HG02798 (cell line): ENCODE results near the gene GRIA2.
"Not testable (repeated sequence)": the region's sequence is repeated elsewhere in the genome, so short reads cannot be mapped to it uniquely, and the experiment has no call there.

Experiments used
- ATAC-seq: cut with Tn5 transposase; IDR thresholded peaks from one replicate; pipeline ENCODE4 v1.9.1; 2021; ENCODE audit warnings: mild to moderate bottlenecking; ENCODE audit not compliant: unreplicated experiment, poor library complexity

GRIA2 gene

DNA sequence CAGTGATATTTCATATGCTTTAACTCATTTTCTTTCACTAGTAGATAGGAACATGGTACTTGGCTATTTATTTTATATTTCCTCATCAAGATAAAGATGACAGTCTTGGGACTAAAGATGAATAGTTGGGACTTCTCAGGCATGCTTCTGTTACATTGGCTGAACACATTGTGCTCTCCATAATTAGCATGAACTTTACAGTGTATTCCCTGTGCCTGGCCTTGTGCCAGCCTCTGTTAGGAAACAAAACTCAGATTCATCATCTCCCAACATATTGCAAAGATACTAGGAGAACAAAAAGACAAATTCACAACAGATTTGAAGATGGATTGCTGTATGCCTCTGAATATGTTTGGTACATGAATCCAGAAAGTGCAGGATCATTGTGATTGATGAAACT is 26.4 kb downstream of the GRIA2 start:
- ATAC-seq, result no peak

DNA sequence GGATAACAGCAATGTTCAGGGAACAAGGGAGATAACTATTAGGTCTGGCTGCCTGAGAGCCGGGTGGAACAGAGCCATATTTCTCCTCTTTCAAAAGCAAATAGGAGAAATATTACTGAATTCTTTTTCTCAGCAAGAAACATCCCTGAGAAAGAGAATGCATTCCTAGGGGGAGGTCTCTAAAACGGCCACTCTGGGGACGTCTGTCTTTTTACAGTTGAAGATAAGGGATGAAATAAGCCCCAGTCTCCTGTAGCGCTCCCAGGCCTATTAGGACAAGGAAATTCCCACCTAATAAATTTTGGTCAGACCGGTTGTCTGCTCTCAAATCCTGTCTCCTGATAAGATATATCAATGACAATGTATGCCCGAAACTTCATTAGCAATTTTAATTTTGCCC is 37.6 kb downstream of the GRIA2 start:
- ATAC-seq, result not testable (repeated sequence)

DNA sequence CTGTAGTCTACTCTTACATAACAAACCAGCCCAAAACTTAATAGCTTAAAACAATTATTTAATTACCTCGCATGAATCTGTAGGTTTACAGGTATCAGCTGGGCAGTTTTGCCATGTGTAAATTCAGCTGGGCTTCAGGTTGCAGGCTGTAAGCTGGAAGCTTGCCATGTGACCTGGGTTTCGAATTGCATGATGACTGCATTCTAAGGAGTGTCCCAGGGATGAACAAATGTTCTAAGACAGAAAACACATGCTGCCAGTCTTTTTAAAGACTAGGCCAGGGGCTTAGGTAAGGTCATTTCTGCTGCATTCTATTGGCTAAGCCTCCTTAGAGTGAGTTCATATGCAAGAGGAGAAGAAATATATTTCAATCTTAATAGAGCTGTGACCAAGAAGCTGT is 44.8 kb downstream of the GRIA2 start:
- ATAC-seq, result no peak

DNA sequence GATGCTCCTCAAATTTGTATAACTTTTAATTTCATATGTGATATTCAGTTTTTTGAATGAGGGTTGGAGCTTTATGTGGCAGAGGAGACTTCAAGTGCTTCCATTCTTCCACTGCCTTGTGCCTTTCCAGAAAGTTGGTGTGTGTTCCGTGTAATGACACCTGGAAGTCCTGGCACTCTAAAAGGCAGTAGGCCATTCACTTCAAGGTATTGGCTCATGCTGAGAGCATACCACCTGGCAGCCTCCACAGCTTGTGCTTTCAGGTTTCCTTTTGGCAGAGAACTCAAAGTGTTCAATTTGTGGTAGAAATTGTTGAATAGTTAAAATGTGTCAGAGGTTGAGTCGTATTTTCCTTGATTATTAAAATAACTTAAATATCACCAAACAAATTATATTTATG is 49.6 kb downstream of the GRIA2 start:
- ATAC-seq, result no peak

DNA sequence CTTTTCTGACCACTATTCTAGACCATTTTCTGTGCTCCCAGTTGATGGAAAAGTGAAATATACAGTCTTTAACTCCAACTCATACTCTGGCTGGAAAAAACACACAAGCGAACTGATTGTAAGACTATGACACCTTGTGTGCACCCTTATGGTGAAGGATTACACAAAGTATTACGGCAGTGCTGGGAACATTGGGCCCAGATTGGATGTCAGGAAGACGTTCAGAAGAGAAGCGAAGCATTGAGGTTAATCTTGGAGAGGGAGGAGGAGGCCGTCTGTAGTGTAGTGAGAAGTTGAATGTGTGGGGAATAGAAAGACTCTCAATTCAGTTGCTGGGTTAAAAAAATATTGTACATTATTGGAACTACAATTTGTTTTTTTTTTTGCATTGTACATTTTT is 50.0 kb downstream of the GRIA2 start:
- no peak for ATAC-seq

DNA sequence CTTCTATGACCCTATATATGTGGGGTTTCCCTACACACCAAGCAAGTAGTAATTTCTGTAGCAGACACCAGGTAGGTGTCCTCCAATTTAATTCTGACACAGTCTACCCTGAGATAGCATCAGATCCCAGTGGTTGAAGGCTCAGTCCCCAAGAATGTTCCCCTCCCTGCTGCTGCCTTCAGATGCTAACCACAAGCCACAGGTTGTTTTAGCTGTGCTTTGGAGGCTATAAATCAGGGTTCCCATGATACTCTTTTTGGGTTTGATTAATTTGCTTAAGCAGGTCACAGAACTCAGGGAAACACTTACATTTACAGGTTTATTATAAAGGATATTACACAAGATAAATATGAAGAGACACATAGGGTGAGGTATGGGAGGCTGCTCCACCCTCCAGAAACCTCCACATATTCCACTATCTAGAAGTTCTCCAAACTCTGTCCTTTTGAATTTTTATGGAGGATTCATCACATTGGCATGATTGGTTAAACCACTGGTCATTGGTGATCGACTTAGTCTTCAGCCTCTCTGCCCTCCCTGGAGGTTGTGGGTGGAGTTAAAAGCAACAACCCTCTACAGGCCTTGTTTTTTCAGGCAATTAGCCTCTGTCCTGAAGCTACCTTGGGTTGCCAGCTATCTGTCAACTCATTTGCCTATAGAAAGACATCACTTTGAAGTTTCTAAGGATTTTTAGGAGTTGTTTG is 50.8 kb downstream of the GRIA2 start:
- ATAC-seq, result no peak

DNA sequence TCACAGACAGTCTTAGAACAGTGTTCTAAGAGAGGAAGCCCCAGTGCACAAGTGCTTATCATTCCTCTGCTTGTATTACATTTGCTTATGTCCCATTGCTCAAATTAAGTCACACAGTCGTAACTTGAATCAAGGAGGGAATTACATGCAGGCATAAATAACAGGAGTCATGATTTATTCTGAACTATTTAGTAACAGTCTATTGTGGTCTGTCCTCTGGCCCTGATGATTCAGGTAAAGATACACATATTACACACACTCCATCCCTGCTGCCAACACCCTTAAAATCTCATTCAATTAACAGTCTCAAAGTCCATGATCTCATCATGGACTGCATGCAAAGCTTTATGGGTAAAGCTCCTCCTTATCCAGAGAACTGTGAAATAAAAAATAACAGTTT is 60.1 kb downstream of the GRIA2 start:
- no peak for ATAC-seq

DNA sequence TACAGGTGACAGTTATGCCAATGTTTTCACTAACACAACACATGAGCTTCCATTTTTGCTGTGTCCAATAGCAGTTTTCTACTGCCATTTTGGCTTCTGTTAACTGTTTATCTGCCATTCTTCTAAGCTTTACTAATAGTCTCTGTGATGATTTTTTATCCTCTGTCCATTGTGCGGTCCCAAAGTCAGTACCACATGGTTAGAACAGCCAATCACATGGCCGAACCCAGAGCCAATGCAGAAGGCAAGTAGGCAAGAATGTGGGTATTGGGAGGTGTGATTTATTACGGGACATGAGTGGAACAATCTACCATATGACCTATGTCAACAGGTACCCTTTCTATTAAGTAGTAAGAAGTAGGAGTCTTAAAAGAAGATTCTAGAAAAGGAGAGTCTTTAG is 61.5 kb downstream of the GRIA2 start:
- ATAC-seq, result no peak

DNA sequence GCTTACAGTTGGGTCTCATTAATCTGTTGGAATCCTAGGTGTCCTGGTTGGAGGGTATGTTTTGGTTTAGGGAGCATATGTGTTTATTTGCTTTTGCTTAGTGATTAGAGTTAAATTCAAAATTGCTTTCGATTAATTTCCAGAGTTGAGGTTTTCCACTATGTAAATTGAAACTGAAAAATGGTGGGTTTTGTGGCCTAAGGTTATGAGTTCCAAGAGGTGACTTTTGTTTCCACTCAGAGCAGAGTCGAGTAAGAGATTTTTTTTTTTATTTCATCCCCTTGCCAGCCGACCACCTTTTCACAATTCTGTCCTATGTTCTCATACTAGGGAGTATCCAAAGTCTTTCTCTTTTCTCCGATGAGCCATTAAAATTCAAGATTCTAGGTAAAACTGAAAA is 66.9 kb downstream of the GRIA2 start:
- no peak for ATAC-seq

DNA sequence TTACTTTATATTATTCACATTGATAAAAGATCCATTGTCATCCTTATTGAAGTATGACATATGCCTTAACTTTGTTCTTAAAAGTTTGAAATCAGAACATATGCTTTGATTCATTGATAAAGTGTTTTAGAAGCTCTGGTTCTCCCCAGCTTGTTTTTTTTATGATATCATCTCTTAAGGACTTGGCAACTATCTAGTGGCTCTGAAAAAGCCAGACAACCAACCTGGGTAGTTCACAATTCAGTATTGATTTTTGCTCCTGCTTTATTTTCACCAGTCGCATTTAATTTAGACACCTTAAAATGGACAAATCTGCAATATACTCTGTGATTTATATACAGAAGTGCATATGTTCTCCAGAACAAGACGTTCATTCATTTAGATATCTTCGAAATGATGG is 70.1 kb downstream of the GRIA2 start:
- no peak for ATAC-seq

DNA sequence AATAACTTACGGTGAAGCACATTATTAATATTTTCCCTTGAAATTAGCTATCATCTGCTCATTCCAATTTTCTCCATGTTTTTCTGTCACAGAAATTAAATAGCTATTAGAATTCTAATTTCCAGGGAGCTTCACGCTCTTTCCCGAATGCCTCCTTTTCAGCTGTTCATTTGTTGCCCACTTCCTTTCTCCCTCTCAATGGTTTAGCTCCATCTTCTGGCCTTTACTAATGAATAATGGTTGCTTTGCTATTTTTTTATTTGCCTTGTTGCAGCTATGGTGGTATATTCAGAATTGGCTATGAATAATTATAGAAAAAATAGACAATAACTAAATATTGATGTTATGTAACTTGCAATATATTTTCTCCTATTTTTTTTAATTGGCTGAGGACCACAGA is 70.5 kb downstream of the GRIA2 start:
- ATAC-seq, result no peak

DNA sequence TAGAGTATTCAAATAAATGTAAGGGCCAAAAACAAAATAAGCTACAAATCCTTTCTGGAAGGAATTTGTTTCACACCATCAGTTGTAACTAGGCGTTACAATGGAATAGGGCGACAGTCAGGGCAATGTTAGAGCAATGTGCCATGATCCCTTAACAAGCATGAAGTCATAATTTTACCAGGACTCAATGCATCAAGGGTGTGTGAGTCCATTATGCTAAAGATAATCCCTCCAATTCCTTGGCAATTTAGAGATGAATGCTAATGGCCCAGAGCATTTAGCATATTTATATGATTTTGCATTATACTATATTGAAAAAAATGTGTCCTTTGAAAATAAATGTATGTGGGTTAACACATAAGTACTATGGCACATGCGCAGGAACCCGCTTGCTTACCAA is 73.1 kb downstream of the GRIA2 start:
- ATAC-seq, result no peak

DNA sequence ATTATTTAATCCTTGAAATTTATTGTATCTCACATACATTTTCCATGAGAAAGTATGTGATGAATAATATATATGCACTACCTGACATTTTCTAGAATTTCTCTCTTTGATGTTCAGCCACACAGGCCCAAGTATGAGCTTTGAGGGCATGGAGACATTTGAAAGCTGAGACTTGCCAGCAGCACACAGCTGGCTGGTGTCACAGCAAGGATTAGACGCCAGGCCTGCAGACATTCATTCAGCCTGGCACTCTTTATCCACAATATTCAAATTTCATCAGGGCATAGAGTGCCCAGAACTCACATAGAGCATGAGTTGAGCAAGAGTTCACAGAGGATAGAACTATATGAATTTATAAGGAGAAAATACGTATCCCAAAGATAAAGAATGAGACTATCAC is 74.0 kb downstream of the GRIA2 start:
- ATAC-seq, result no peak

DNA sequence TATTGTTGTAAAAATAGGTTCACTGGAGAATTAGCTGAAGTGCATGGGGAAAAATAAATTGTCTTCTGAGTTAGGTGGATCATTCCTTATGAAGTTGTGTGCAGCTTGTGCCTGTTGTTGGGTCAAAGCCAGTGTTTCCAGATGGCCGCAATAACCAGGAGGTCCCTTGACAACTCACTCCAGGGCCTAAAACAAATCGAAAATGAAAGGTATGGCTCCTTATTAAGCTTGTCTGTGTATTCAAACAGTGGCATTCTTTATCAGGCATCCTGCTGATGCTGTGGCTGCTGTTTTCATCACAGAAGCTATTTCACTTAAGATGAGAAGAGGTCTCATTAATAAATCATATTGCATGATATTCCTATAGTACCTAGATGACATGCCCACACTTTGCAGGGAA is 80.2 kb downstream of the GRIA2 start:
- no peak for ATAC-seq

DNA sequence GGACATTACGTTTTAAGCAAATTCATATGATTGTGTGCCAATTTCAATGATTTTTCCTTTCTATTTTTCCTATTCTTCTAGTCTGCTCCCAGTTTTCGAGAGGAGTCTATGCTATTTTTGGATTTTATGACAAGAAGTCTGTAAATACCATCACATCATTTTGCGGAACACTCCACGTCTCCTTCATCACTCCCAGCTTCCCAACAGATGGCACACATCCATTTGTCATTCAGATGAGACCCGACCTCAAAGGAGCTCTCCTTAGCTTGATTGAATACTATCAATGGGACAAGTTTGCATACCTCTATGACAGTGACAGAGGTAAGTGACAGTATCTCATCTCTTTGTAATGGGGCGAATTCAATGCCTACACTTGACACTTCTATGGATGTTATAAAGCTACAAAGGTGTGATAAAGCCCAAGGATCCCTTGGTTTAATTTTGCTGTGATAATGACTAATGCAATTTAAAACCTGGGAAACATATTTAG is 83.0 kb downstream of the GRIA2 start:
- no peak for ATAC-seq

DNA sequence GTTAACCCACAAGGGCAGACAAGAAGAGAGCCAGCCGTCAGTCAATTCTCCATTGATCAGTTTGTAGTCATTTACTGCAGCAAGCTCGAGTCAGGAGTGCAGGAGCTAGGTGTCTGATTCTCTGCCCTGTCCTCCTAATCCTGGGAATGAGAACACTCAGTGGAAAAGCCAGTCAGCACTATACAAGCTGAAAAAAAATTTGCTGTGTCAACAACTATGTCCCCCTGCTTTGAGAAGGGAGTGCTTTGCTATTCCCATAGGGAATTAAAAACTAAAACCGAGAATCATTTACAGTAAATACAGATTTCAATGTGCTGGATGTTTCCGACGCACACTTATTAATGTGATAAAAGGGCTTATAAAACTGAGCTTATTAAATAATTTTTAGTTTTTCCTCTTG is 84.2 kb downstream of the GRIA2 start:
- ATAC-seq, result no peak

DNA sequence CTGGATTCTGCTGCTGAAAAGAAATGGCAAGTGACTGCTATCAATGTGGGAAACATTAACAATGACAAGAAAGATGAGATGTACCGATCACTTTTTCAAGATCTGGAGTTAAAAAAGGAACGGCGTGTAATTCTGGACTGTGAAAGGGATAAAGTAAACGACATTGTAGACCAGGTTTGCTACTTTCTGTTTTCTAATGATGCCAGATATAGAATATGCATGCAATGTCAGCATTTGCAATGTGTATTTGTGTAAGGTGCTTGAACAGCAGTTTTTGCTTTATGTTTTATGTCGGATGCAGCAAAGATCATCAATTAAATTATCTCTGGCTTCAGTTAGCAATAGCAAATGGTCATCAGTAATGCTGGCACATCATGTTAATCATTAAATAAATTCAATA is 92.2 kb downstream of the GRIA2 start:
- ATAC-seq, result no peak

DNA sequence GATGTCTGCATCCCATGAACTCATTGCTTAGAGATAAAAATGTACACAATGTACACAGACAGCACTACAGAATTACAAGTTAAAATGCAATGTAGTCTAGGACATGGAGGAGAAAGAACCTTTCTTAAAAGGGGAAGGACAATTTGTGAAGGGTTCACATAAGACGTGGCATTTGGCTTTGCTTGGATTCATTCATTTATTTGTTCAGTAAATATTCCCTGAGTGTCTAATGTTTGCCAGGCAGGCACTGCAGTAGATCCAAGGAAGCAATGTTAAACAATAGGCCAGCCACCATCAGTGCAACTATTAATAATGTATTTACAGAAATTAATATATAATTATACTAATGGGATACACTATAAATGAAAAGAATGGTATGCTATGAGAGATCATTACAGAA is 94.4 kb downstream of the GRIA2 start:
- no peak for ATAC-seq

DNA sequence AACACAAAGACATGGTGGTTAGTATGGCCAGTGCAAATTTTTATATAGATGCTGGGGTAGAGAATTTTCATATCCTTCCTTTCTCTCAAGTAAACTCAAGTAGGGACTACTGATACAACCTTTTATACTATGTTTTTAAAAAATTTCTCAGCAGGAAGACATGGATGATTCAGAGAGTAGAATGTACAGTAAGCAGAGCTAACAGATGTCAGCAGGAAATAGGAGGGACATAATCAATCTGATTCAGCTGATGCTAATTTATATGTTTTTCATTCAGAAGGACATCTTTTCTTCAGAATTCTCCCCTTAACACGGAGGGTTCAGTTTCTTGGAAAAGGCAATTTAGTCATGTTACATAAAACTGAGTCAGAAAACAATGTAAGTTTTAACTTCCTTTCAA is 95.4 kb downstream of the GRIA2 start:
- no peak for ATAC-seq

DNA sequence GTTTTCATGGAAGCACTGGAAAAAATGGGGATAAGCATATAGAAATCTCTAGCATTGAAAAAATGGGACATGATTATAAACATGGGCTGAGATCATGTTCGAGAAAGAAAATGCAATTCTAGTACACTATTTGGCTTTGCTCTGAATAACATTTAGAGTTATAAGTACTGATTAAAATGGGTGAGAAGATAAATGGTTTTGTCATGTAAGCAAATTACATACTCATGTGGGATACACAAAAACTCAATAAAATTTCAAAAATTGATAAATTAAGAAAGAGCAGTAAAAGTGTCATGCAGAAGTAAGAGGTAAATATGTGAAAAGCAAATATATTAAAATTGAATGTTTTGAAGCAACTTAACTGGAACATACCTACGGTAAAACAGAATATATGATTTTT is 99.6 kb downstream of the GRIA2 start:
- ATAC-seq, result no peak

DNA sequence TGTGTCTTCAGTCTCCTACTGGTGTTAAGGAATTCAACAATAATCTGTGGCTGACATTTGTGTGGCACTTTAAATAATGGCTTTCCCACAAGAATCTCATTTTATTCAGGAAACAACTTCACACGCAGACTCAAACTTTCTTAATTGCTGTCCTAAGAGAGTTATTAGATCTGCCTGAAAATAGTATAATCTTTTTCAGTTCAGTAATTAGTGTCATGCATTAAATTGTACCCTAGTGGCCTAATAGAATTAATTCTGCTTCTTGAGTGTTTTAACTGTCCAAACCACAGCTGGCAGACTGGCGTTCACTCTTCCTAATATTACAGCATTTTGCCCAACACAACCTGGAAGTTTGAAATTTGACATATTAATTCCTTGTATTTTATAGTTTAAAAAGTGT is 107.1 kb downstream of the GRIA2 start:
- no peak for ATAC-seq

DNA sequence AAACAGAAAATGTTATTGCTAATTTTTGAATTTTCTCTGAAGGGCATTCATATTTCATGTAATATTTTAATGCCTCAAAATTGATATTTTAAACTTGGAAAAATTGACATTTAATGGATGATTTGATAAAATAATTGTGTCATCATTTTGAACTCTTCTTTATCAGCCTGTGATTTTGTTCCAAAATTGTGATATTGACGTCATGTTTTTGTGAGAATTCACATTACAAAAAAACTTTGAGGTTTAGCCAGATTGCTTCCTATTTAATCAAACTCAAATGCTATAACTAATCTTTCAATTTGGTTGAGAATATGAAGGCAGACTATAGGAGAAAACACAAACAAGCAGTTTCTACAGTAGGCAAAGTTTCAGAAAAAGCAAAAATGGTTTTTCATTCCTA is 137.4 kb downstream of the GRIA2 start:
- ATAC-seq, result no peak

DNA sequence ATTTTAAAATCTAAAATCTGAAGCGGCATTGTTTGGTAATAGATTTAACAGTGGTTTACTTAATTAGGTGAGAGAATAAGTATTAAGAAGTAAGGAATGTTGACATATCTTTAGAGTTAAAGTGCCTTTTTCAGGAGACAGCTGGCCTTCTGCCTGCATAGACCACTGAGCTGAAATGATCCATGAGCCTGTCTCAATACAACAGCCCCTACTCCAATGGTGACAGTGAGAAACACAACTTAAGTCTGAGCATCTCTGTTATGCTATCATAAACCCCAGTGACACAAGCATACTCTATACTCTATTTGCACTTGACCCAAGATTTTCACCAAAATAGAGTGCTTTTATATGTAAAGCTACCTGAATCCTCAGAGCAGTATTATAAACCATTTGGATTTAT is 137.9 kb downstream of the GRIA2 start:
- ATAC-seq, result no peak
